HepG2 (cell line): ENCODE data around the gene TBC1D16. TPM values are rescaled to one million over a fixed set of nuclear protein-coding genes. Genes with fewer than 3 reads are reported as not detected.
A peak's percentile ranks its signal among the peaks of the same experiment; 100 is the strongest.

Experiments
- ADNP ChIP-seq: sonication (generic); formaldehyde crosslinking; IDR thresholded peaks from 2 replicates; pipeline ENCODE4 v1.4.0; 2020; ENCODE audit warnings: missing genetic modification reagents
- ARHGAP35 ChIP-seq: sonication (generic); formaldehyde crosslinking; IDR thresholded peaks from 2 replicates; pipeline ENCODE4 v1.9.0; 2022; ENCODE audit warnings: mild to moderate bottlenecking, inconsistent platforms, moderate library complexity, missing genetic modification reagents, borderline replicate concordance
- CAMTA2 ChIP-seq: sonication (generic); formaldehyde crosslinking; IDR thresholded peaks from 2 replicates; pipeline ENCODE4 v1.4.0; 2020; ENCODE audit warnings: mild to moderate bottlenecking, missing genetic modification reagents, borderline replicate concordance
- HNRNPH1 ChIP-seq: fragments of 200-400 bp; formaldehyde crosslinking; optimal IDR thresholded peaks from 2 replicates; pipeline ENCODE3; 2017; ENCODE audit warnings: mild to moderate bottlenecking, low read depth, low read length
- HOXA9 ChIP-seq: sonication (generic); formaldehyde crosslinking; IDR thresholded peaks from 2 replicates; pipeline ENCODE4 v1.8.1; 2022; ENCODE audit warnings: missing genetic modification reagents, mild to moderate bottlenecking, moderate library complexity, borderline replicate concordance
- MXD4 ChIP-seq: IDR thresholded peaks from 2 replicates; pipeline ENCODE4 v1.6.1; 2016; ENCODE audit warnings: mild to moderate bottlenecking, missing biosample characterization, missing genetic modification reagents
- MYC ChIP-seq: sonication (generic); formaldehyde crosslinking; IDR thresholded peaks from 2 replicates; pipeline ENCODE4 v1.9.0; 2021; ENCODE audit warnings: missing genetic modification reagents, borderline replicate concordance
- NBN ChIP-seq: fragments of 450-650 bp; conservative IDR thresholded peaks from 2 replicates; pipeline ENCODE4 v1.6.1; 2017
- PTBP1 ChIP-seq: fragments of 200-400 bp; formaldehyde crosslinking; IDR thresholded peaks from 2 replicates; pipeline ENCODE4 v1.6.1; 2018; ENCODE audit warnings: low read length, low read depth; ENCODE audit not compliant: poor library complexity, severe bottlenecking
- RFX3 ChIP-seq: IDR thresholded peaks from 2 replicates; pipeline ENCODE4 v1.6.1; 2016; ENCODE audit warnings: missing biosample characterization, missing genetic modification reagents
- SIX4 ChIP-seq: sonication (generic); formaldehyde crosslinking; IDR thresholded peaks from 2 replicates; pipeline ENCODE4 v1.4.0; 2020; ENCODE audit warnings: missing genetic modification reagents
- TP53 ChIP-seq: sonication (generic); formaldehyde crosslinking; conservative IDR thresholded peaks from 2 replicates; pipeline ENCODE4 v1.4.0; 2020; ENCODE audit warnings: missing genetic modification reagents
- ZBTB7A ChIP-seq: sonication (generic); formaldehyde crosslinking; IDR thresholded peaks from 2 replicates; pipeline ENCODE4 v1.8.0; 2022; ENCODE audit warnings: mild to moderate bottlenecking, missing genetic modification reagents
- ZFP90 ChIP-seq: sonication (generic); formaldehyde crosslinking; IDR thresholded peaks from 2 replicates; pipeline ENCODE4 v1.8.0; 2022; ENCODE audit warnings: missing genetic modification reagents, mild to moderate bottlenecking, inconsistent platforms, borderline replicate concordance
- ZNF138 ChIP-seq: sonication (generic); formaldehyde crosslinking; IDR thresholded peaks from 2 replicates; pipeline ENCODE4 v1.5.0; 2020; ENCODE audit warnings: mild to moderate bottlenecking, low read depth, missing genetic modification reagents
- ZNF24 ChIP-seq: fragments of 450-650 bp; IDR thresholded peaks from 2 replicates; pipeline ENCODE4 v1.6.1; 2017; ENCODE audit warnings: antibody characterized with exemption, mild to moderate bottlenecking
- ZNF251 ChIP-seq: sonication (generic); formaldehyde crosslinking; IDR thresholded peaks from 2 replicates; pipeline ENCODE4 v1.9.0; 2021; ENCODE audit warnings: mild to moderate bottlenecking, missing genetic modification reagents
- ZNF552 ChIP-seq: sonication (generic); formaldehyde crosslinking; IDR thresholded peaks from 2 replicates; pipeline ENCODE4 v1.9.0; 2022; ENCODE audit warnings: missing genetic modification reagents, mild to moderate bottlenecking, borderline replicate concordance
- ZNF883 ChIP-seq: sonication (generic); formaldehyde crosslinking; IDR thresholded peaks from 2 replicates; pipeline ENCODE4 v1.5.1; 2020; ENCODE audit warnings: mild to moderate bottlenecking, missing genetic modification reagents; ENCODE audit errors: not compliant biosample characterization
- ZSCAN20 ChIP-seq: sonication (generic); formaldehyde crosslinking; IDR thresholded peaks from 2 replicates; pipeline ENCODE4 v1.4.0; 2020; ENCODE audit warnings: missing genetic modification reagents, mild to moderate bottlenecking, borderline replicate concordance
- ZSCAN21 ChIP-seq: sonication (generic); formaldehyde crosslinking; IDR thresholded peaks from 2 replicates; pipeline ENCODE4 v1.8.0; 2022; ENCODE audit warnings: mild to moderate bottlenecking, missing genetic modification reagents, moderate library complexity, borderline replicate concordance
- polyA plus RNA-seq, 8 experiments: library from polyadenylated mRNA; depleted of rRNA in 3 of 8; stranded (reverse) in 7 of 8; unstranded in 1 of 8; fragments of >200 nt; fragmentation: Illumina TruSeq in 4 of 8; extraction: Trizol in 4 of 8; gene quantifications; 2 replicates each; pipeline versions ENCODE4 v1.2.1 to v1.2.3, GENCODE V29; 2011 to 2016; ENCODE audit warnings: low read depth in 4 of 8, missing spikeins in 1 of 8, mixed read lengths in 1 of 8; ENCODE audit not compliant: insufficient read depth in 1 of 8
- total RNA-seq, 5 experiments: library from RNA; depleted of rRNA; stranded (reverse); fragments of >200 nt; fragmentation: Illumina TruSeq; extraction: Trizol; gene quantifications; 2 replicates each; pipeline ENCODE4 v1.2.3, GENCODE V29; 2016; ENCODE audit warnings: low read depth in 1 of 5
- TF ChIP-seq, protein P1 (sequence below): IDR thresholded peaks from 2 replicates; pipeline ENCODE4 v1.6.1; 2016
- TF ChIP-seq, protein P2 (sequence below): sonication (generic); formaldehyde crosslinking; IDR thresholded peaks from 2 replicates; pipeline ENCODE4 v1.4.0; 2020; ENCODE audit warnings: missing genetic modification reagents; ENCODE audit errors: not compliant biosample characterization
- TF ChIP-seq, protein P3 (sequence below): sonication (generic); formaldehyde crosslinking; IDR thresholded peaks from 2 replicates; pipeline ENCODE4 v1.8.1; 2022; ENCODE audit warnings: low read depth, mild to moderate bottlenecking, missing genetic modification reagents
- TF ChIP-seq, protein P4 (sequence below): IDR thresholded peaks from 2 replicates; pipeline ENCODE4 v1.6.1; 2016; ENCODE audit warnings: missing genetic modification reagents, missing compliant biosample characterization
- TF ChIP-seq, protein P5 (sequence below): sonication (generic); formaldehyde crosslinking; IDR thresholded peaks from 2 replicates; pipeline ENCODE4 v1.5.0; 2020; ENCODE audit warnings: missing genetic modification reagents, mild to moderate bottlenecking, borderline replicate concordance

The TBC1D16 gene
- total and polyA plus RNA-seq, 2 of the 13 experiments (the other 11 are each of a cell fraction or from before 2014, with no cell fraction given): 14.9 to 24.9 TPM

DNA sequence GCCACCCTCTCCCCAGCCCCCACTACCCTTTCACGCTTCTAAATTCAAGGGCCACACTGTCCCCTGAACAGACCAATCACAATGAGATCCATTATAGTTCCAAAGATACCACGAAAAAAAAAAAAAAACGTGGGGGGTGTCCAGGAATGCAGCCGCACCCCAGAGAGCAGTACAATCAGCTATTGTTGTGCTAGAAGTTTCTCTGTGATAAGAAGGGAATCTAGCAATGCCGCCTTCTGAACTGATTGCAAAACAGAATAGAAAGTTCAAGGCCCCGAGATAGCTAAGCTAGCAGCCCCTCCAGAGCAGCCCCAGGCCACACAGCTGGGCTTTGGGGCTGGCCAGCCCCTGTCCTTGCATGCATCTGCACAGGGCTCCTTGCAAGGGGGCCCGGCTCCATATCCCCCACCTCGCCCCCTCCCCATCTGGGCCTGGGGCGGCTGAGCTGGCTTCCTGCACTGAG, 109.5 kb downstream of the TBC1D16 start (continued):
- no peak for TF ChIP-seq ZNF24
- TF ChIP-seq HOXA9 (CRISPR knock-in tag): no peak
- TF ChIP-seq, protein P1, sequence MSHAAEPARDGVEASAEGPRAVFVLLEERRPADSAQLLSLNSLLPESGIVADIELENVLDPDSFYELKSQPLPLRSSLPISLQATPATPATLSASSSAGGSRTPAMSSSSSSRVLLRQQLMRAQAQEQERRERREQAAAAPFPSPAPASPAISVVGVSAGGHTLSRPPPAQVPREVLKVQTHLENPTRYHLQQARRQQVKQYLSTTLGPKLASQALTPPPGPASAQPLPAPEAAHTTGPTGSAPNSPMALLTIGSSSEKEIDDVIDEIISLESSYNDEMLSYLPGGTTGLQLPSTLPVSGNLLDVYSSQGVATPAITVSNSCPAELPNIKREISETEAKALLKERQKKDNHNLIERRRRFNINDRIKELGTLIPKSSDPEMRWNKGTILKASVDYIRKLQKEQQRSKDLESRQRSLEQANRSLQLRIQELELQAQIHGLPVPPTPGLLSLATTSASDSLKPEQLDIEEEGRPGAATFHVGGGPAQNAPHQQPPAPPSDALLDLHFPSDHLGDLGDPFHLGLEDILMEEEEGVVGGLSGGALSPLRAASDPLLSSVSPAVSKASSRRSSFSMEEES (CRISPR knock-in tag): no peak
- no peak for TF ChIP-seq ZFP90 (CRISPR knock-in tag)
- no peak for TF ChIP-seq ZSCAN21 (CRISPR knock-in tag)
- TF ChIP-seq MXD4 (CRISPR knock-in tag): no peak
- TF ChIP-seq MYC (CRISPR knock-in tag): no peak; the same call in 1 of the 2 replicates
- TF ChIP-seq HNRNPH1: no peak
- no peak for TF ChIP-seq CAMTA2 (CRISPR knock-in tag)
- TF ChIP-seq PTBP1: no peak
- no peak for TF ChIP-seq NBN
- TF ChIP-seq, protein P2, sequence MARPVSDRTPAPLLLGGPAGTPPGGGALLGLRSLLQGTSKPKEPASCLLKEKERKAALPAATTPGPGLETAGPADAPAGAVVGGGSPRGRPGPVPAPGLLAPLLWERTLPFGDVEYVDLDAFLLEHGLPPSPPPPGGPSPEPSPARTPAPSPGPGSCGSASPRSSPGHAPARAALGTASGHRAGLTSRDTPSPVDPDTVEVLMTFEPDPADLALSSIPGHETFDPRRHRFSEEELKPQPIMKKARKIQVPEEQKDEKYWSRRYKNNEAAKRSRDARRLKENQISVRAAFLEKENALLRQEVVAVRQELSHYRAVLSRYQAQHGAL (CRISPR knock-in tag): no peak
- TF ChIP-seq, protein P3, sequence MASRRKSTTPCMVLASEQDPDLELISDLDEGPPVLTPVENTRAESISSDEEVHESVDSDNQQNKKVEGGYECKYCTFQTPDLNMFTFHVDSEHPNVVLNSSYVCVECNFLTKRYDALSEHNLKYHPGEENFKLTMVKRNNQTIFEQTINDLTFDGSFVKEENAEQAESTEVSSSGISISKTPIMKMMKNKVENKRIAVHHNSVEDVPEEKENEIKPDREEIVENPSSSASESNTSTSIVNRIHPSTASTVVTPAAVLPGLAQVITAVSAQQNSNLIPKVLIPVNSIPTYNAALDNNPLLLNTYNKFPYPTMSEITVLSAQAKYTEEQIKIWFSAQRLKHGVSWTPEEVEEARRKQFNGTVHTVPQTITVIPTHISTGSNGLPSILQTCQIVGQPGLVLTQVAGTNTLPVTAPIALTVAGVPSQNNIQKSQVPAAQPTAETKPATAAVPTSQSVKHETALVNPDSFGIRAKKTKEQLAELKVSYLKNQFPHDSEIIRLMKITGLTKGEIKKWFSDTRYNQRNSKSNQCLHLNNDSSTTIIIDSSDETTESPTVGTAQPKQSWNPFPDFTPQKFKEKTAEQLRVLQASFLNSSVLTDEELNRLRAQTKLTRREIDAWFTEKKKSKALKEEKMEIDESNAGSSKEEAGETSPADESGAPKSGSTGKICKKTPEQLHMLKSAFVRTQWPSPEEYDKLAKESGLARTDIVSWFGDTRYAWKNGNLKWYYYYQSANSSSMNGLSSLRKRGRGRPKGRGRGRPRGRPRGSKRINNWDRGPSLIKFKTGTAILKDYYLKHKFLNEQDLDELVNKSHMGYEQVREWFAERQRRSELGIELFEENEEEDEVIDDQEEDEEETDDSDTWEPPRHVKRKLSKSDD (CRISPR knock-in tag): no peak
- TF ChIP-seq RFX3 (CRISPR knock-in tag): no peak
- TF ChIP-seq ARHGAP35: no peak
- TF ChIP-seq ZNF138 (CRISPR knock-in tag): no peak
- no peak for TF ChIP-seq ADNP (CRISPR knock-in tag)
- TF ChIP-seq ZNF251 (CRISPR knock-in tag): no peak
- TF ChIP-seq, protein P4, sequence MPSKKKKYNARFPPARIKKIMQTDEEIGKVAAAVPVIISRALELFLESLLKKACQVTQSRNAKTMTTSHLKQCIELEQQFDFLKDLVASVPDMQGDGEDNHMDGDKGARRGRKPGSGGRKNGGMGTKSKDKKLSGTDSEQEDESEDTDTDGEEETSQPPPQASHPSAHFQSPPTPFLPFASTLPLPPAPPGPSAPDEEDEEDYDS (CRISPR knock-in tag): no peak
- no peak for TF ChIP-seq ZNF883 (CRISPR knock-in tag)
- TF ChIP-seq SIX4 (CRISPR knock-in tag): peak; percentile 53; the same call in 1 of the 2 replicates
- TF ChIP-seq, protein P5, sequence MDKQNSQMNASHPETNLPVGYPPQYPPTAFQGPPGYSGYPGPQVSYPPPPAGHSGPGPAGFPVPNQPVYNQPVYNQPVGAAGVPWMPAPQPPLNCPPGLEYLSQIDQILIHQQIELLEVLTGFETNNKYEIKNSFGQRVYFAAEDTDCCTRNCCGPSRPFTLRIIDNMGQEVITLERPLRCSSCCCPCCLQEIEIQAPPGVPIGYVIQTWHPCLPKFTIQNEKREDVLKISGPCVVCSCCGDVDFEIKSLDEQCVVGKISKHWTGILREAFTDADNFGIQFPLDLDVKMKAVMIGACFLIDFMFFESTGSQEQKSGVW (CRISPR knock-in tag): no peak
- no peak for TF ChIP-seq ZSCAN20 (CRISPR knock-in tag)
- TF ChIP-seq TP53 (CRISPR knock-in tag): no peak
- no peak for TF ChIP-seq ZBTB7A (CRISPR knock-in tag)
- TF ChIP-seq ZNF552 (CRISPR knock-in tag): no peak
